Liver (tissue), 9 donors: ENCODE data around the gene TRIM46. TPM values are rescaled to one million over a fixed set of nuclear protein-coding genes. Genes with fewer than 3 reads are reported as not detected.

Experiments used
- DNase-seq: peaks from one replicate; pipeline ENCODE4 v3.0.0-alpha.2; 2017; ENCODE audit warnings: low spot score
- H3K27ac ChIP-seq, 2 donors: one replicate each; pipeline ENCODE4 v1.7.0; 2013; ENCODE audit warnings: inconsistent platforms in 2 of 2, low read length in 2 of 2, control low read depth in 1 of 2, low read depth in 1 of 2, mild to moderate bottlenecking in 1 of 2
- H3K27me3 ChIP-seq, 4 donors: one replicate each; pipeline versions ENCODE4 v1.6.1 to v1.7.0; 2013; ENCODE audit warnings: low read length in 3 of 4, inconsistent platforms in 1 of 4, mild to moderate bottlenecking in 1 of 4, moderate library complexity in 1 of 4; ENCODE audit not compliant: control insufficient read depth in 4 of 4, insufficient read depth in 4 of 4
- H3K36me3 ChIP-seq, 4 donors: one replicate each; pipeline versions ENCODE4 v1.6.1 to v1.7.0; 2013; ENCODE audit warnings: low read length in 3 of 4, mild to moderate bottlenecking in 3 of 4, low read depth in 1 of 4, moderate library complexity in 1 of 4; ENCODE audit not compliant: control insufficient read depth in 4 of 4, insufficient read depth in 3 of 4
- H3K4me1 ChIP-seq, 4 donors: one replicate each; pipeline versions ENCODE4 v1.6.1 to v1.7.0; 2013; ENCODE audit warnings: low read length in 3 of 4, mild to moderate bottlenecking in 3 of 4, moderate library complexity in 1 of 4; ENCODE audit not compliant: control insufficient read depth in 4 of 4, insufficient read depth in 4 of 4
- H3K4me3 ChIP-seq, 3 donors: one replicate each; pipeline versions ENCODE4 v1.6.1 to v1.7.0; 2013; ENCODE audit warnings: low read length in 3 of 3, control low read depth in 1 of 3, low read depth in 1 of 3, mild to moderate bottlenecking in 1 of 3
- H3K9ac ChIP-seq, 2 donors: one replicate each; pipeline ENCODE4 v1.7.0; 2013; ENCODE audit warnings: low read length in 2 of 2, mild to moderate bottlenecking in 2 of 2, moderate library complexity in 2 of 2, control low read depth in 1 of 2, low read depth in 1 of 2
- H3K9me3 ChIP-seq, 4 donors: one replicate each; pipeline versions ENCODE4 v1.6.1 to v1.7.0; 2013; ENCODE audit warnings: low read length in 3 of 4; ENCODE audit not compliant: control insufficient read depth in 4 of 4
- FOXA1 ChIP-seq: IDR thresholded peaks from 2 replicates; pipeline ENCODE4 v1.6.1; 2016; ENCODE audit warnings: antibody characterized with exemption
- FOXA2 ChIP-seq: IDR thresholded peaks from 2 replicates; pipeline ENCODE4 v1.6.1; 2016; ENCODE audit warnings: antibody characterized with exemption
- GABPA ChIP-seq, 2 donors: IDR thresholded peaks in 1 of 2; conservative IDR thresholded peaks in 1 of 2; 2 replicates each; pipeline ENCODE4 v1.6.1; 2016; ENCODE audit warnings: antibody characterized with exemption in 2 of 2, mild to moderate bottlenecking in 1 of 2, moderate library complexity in 1 of 2
- HNF4A ChIP-seq, 2 donors: conservative IDR thresholded peaks; 2 replicates each; pipeline ENCODE4 v1.6.1; 2016; ENCODE audit warnings: antibody characterized with exemption in 2 of 2, mild to moderate bottlenecking in 2 of 2
- HNF4G ChIP-seq: IDR thresholded peaks from 2 replicates; pipeline ENCODE4 v1.6.1; 2016; ENCODE audit warnings: antibody characterized with exemption
- JUND ChIP-seq, 2 donors: IDR thresholded peaks; 2 replicates each; pipeline ENCODE4 v1.6.1; 2016; ENCODE audit warnings: antibody characterized with exemption in 2 of 2
- NR2F2 ChIP-seq: IDR thresholded peaks from 2 replicates; pipeline ENCODE4 v1.6.1; 2016; ENCODE audit warnings: antibody characterized with exemption
- RAD21 ChIP-seq, 2 donors: IDR thresholded peaks; 2 replicates each; pipeline ENCODE4 v1.6.1; 2016; ENCODE audit warnings: antibody characterized with exemption in 2 of 2, mild to moderate bottlenecking in 2 of 2
- RXRA ChIP-seq, 2 donors: IDR thresholded peaks; 2 replicates each; pipeline ENCODE4 v1.6.1; 2017 to 2018; ENCODE audit warnings: antibody characterized with exemption in 2 of 2, mild to moderate bottlenecking in 1 of 2
- SP1 ChIP-seq: IDR thresholded peaks from 2 replicates; pipeline ENCODE4 v1.6.1; 2018; ENCODE audit warnings: antibody characterized with exemption, mild to moderate bottlenecking
- TAF1 ChIP-seq: conservative IDR thresholded peaks from 2 replicates; pipeline ENCODE4 v1.6.1; 2016; ENCODE audit warnings: antibody characterized with exemption, mild to moderate bottlenecking
- YY1 ChIP-seq: IDR thresholded peaks from 2 replicates; pipeline ENCODE4 v1.6.1; 2016; ENCODE audit warnings: antibody characterized with exemption, mild to moderate bottlenecking
- WGBS: extraction: QIAGEN DNeasy Blood & Tissue Kit; methylation state at CpG from one replicate; pipeline ENCODE4 v1.1.7; 2013; 5-methylcytosine and 5-hydroxymethylcytosine counted together
- polyA plus RNA-seq, 2 donors: library from polyadenylated mRNA; stranded (reverse) in 1 of 2; unstranded in 1 of 2; fragments of 200-250 nt in 1 of 2; fragments of >200 nt in 1 of 2; fragmentation: Nextera tagmentation in 1 of 2; extraction: Ambion mirVana in 1 of 2; gene quantifications; one replicate each; pipeline versions ENCODE4 v1.2.1 to v1.2.3, GENCODE V29; 2013 to 2015
- total RNA-seq, 2 donors: library from RNA; depleted of rRNA; stranded (reverse); fragments of >200 nt; gene quantifications; one replicate each; pipeline ENCODE4 v1.2.3, GENCODE V29; 2014
- TF ChIP-seq, protein P1 (sequence below): IDR thresholded peaks from 2 replicates; pipeline ENCODE4 v1.6.1; 2016; ENCODE audit warnings: antibody characterized with exemption
- TF ChIP-seq, protein P2 (sequence below): IDR thresholded peaks from 2 replicates; pipeline ENCODE4 v1.6.1; 2016; ENCODE audit warnings: antibody characterized with exemption, mild to moderate bottlenecking
- TF ChIP-seq, protein P3 (sequence below): IDR thresholded peaks from 2 replicates; pipeline ENCODE4 v1.6.1; 2016; ENCODE audit warnings: antibody characterized with exemption
- TF ChIP-seq, protein P4 (sequence below): IDR thresholded peaks from 2 replicates; pipeline ENCODE4 v1.6.1; 2016; ENCODE audit warnings: antibody characterized with exemption
- TF ChIP-seq, protein P5 (sequence below): fragments of 150-350 bp; IDR thresholded peaks from 2 replicates; pipeline ENCODE4 v1.5.1; 2017; ENCODE audit warnings: improper control_type of control experiment, low read depth, low read length; ENCODE audit not compliant: missing input control
- donor health status: healthy.
- donor health status: healthy.
- donor health status: healthy.
- donor health status: healthy.
- donor health status: healthy.

TRIM46 gene
- total and polyA plus RNA-seq, 4 donors = 0.07 to 0.17 (median 0.13) TPM

DNA sequence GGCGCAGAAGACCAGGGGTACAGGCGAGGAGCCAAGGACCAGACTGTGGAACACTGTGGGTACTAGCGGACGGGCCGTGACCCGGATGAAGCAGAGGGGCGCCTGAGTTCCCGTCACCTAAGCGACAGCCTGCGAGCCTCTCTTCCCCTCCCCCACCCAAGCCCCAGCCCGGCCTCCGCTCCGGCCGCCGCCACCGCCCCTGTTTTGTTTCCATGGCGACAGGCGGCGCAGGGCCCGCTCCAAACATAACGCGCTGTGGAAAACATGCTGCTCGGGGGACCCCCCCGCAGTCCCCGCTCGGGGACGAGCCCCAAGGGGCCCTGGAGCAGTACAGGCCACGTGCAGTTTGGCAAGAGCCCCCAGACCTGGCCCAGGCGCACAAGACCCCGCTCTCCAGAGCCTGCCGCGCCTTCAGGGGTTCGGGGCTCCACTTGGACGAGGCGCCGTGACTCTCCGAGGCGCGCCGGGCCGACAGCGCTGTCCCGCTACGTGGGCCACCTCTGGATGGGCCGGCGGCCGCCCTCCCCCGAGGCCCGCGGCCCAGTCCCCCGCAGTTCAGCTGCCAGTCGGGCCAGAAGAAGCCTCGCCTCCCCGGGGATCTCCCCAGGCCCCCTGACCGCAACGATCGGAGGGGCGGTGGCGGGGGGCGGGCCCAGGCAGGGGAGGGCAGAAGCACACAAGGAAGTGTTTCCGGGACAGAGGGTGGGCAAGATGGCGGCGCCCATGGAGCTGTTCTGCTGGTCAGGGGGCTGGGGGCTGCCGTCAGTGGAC, 35.1 kb downstream of the TRIM46 start, which contains the start of gene MTX1:
MTX1 (plus strand) TSS at position 155 of the 771 bp plus-strand sequence; CDS start at position 265, 110 bp downstream.
- Histone ChIP-seq H3K4me1 (peaks cover 2 to 28% (median 24%) of the 10 kb centered on the region in 4 donors), H3K4me3 (peak within 1 kb of the TSS; percentile 81 to 97 (median 91)), H3K27ac (peak within 1 kb of the TSS; percentile 88 to 96), H3K36me3 (peaks cover 0 to 7% (median under 1%) of the 10 kb centered on the region in 4 donors), H3K9ac (peak within 1 kb of the TSS; percentile 61 to 80), H3K27me3 (no peaks in the 10 kb centered on the region), H3K9me3 (no peaks in the 10 kb centered on the region)
- under 1% methylated on average over 64 of the region's 64 CpGs for WGBS
- TF ChIP-seq GABPA (IDR thresholded peaks at IDR 0.05 in 1 of 2, conservative IDR thresholded peaks at IDR 0.05 in 1 of 2) (peak in 1 of 2 donors; percentile 76), RAD21 (IDR thresholded peaks at IDR 0.05) (no peak), NR2F2 (peak; percentile 60), YY1 (peak; percentile 98), SP1 (peak; percentile 52), RXRA (IDR thresholded peaks at IDR 0.05) (peak in 1 of 2 donors; percentile 22)
- TF ChIP-seq, protein P1, sequence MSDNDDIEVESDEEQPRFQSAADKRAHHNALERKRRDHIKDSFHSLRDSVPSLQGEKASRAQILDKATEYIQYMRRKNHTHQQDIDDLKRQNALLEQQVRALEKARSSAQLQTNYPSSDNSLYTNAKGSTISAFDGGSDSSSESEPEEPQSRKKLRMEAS = no peak
- peak; percentile 87 for DNase-seq

DNA sequence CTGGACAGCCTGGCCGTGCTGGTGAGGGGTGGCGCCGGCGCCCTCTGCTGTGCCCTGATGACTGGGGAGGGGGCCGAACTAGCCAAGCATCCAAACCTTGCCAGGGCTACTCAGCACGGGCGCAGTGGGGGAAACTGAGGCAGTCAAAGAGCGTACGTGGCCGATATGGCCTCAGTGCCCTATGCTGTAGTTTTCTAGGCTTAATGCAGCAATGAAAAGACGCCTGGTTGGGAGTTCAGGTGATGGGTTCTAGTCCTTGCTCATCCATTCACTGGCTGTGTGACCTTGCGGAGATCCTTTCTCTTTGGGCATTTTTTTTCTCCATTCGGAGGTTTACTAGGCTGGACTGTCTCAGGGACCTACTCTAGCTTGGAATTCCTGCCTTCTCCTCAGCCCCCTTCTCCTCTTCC, 35.7 kb downstream of the TRIM46 start:
- peak overlapping the region; percentile 81 to 97 (median 91) for H3K4me3 ChIP-seq
- peaks cover 0 to 7% (median under 1%) of the 10 kb centered on the region in 4 donors for H3K36me3 ChIP-seq
- 4% methylated on average over 13 of the region's 13 CpGs for WGBS
- peaks cover 2 to 28% (median 24%) of the 10 kb centered on the region in 4 donors for H3K4me1 ChIP-seq
- peak overlapping the region; percentile 57 to 61 for H3K9ac ChIP-seq
- TF ChIP-seq GABPA (IDR thresholded peaks at IDR 0.05 in 1 of 2, conservative IDR thresholded peaks at IDR 0.05 in 1 of 2) = peak in 1 of 2 donors; percentile 15
- TF ChIP-seq NR2F2 = no peak
- TF ChIP-seq HNF4A (conservative IDR thresholded peaks at IDR 0.05) = no peak
- TF ChIP-seq YY1 = peak; percentile 60
- TF ChIP-seq, protein P2, sequence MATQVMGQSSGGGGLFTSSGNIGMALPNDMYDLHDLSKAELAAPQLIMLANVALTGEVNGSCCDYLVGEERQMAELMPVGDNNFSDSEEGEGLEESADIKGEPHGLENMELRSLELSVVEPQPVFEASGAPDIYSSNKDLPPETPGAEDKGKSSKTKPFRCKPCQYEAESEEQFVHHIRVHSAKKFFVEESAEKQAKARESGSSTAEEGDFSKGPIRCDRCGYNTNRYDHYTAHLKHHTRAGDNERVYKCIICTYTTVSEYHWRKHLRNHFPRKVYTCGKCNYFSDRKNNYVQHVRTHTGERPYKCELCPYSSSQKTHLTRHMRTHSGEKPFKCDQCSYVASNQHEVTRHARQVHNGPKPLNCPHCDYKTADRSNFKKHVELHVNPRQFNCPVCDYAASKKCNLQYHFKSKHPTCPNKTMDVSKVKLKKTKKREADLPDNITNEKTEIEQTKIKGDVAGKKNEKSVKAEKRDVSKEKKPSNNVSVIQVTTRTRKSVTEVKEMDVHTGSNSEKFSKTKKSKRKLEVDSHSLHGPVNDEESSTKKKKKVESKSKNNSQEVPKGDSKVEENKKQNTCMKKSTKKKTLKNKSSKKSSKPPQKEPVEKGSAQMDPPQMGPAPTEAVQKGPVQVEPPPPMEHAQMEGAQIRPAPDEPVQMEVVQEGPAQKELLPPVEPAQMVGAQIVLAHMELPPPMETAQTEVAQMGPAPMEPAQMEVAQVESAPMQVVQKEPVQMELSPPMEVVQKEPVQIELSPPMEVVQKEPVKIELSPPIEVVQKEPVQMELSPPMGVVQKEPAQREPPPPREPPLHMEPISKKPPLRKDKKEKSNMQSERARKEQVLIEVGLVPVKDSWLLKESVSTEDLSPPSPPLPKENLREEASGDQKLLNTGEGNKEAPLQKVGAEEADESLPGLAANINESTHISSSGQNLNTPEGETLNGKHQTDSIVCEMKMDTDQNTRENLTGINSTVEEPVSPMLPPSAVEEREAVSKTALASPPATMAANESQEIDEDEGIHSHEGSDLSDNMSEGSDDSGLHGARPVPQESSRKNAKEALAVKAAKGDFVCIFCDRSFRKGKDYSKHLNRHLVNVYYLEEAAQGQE = no peak
- no peak for DNase-seq
- H3K27ac ChIP-seq = peak overlapping the region; percentile 88 to 96
- H3K9me3 ChIP-seq = no peaks in the 10 kb centered on the region
- H3K27me3 ChIP-seq = no peaks in the 10 kb centered on the region

DNA sequence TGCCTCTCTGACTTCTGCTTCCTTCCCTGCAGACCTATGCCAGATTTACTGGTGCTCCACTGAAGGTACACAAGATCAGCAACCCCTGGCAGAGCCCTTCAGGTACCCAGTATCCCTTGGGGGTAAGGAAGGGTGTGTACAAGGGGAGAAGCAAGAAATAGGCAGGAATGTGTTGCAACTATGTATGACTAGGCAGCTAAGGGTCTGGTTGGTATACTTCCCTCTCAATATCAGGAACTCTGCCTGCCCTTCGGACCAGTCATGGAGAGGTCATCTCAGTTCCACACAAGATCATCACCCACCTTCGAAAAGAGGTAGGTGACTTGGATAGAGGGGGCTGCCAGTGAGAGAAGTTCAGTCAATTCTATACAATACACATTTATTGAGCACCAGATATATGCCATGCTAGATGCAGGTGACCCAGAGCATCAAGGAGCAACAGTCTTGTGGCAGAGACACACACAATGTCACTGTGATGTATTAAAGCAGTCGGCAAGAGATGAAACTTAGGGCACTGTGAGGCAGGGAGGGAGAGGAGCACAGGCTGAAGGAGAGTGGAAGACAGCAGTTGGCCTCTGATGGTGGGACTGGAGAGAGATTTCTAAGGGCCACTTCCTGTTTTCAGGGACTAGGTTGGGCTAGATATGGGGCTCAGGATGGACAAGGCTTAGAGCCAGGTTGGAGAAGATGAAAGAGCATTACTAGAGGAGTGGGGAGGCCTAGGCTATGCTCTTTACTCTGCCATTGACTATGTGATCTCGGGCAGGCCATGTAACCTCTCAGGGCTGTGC, 36.9 kb downstream of the TRIM46 start:
- H3K27ac ChIP-seq = peak overlapping the region in 1 of 2 donors; percentile 10
- H3K27me3 ChIP-seq = no peaks in the 10 kb centered on the region
- no peaks in the 10 kb centered on the region for H3K9me3 ChIP-seq
- H3K36me3 ChIP-seq = peaks cover 0 to 7% (median under 1%) of the 10 kb centered on the region in 4 donors
- no peak overlapping the region for H3K9ac ChIP-seq
- no peak for DNase-seq
- peaks cover 2 to 28% (median 24%) of the 10 kb centered on the region in 4 donors for H3K4me1 ChIP-seq
- WGBS = 85% methylated on average over 4 of the region's 4 CpGs
- H3K4me3 ChIP-seq = no peak overlapping the region
- TF ChIP-seq FOXA1 (no peak), NR2F2 (no peak), TAF1 (no peak), YY1 (no peak), JUND (IDR thresholded peaks at IDR 0.05) (no peak), HNF4G (no peak), FOXA2 (no peak)
- TF ChIP-seq, protein P3, sequence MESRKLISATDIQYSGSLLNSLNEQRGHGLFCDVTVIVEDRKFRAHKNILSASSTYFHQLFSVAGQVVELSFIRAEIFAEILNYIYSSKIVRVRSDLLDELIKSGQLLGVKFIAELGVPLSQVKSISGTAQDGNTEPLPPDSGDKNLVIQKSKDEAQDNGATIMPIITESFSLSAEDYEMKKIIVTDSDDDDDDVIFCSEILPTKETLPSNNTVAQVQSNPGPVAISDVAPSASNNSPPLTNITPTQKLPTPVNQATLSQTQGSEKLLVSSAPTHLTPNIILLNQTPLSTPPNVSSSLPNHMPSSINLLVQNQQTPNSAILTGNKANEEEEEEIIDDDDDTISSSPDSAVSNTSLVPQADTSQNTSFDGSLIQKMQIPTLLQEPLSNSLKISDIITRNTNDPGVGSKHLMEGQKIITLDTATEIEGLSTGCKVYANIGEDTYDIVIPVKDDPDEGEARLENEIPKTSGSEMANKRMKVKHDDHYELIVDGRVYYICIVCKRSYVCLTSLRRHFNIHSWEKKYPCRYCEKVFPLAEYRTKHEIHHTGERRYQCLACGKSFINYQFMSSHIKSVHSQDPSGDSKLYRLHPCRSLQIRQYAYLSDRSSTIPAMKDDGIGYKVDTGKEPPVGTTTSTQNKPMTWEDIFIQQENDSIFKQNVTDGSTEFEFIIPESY = no peak
- TF ChIP-seq, protein P4, sequence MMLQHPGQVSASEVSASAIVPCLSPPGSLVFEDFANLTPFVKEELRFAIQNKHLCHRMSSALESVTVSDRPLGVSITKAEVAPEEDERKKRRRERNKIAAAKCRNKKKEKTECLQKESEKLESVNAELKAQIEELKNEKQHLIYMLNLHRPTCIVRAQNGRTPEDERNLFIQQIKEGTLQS = no peak
- TF ChIP-seq, protein P5, sequence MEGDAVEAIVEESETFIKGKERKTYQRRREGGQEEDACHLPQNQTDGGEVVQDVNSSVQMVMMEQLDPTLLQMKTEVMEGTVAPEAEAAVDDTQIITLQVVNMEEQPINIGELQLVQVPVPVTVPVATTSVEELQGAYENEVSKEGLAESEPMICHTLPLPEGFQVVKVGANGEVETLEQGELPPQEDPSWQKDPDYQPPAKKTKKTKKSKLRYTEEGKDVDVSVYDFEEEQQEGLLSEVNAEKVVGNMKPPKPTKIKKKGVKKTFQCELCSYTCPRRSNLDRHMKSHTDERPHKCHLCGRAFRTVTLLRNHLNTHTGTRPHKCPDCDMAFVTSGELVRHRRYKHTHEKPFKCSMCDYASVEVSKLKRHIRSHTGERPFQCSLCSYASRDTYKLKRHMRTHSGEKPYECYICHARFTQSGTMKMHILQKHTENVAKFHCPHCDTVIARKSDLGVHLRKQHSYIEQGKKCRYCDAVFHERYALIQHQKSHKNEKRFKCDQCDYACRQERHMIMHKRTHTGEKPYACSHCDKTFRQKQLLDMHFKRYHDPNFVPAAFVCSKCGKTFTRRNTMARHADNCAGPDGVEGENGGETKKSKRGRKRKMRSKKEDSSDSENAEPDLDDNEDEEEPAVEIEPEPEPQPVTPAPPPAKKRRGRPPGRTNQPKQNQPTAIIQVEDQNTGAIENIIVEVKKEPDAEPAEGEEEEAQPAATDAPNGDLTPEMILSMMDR = no peak
